Panc1 (cell line): Measurements from ENCODE around the gene LDLRAP1. TPM values are rescaled to one million over a fixed set of nuclear protein-coding genes. Genes with fewer than 3 reads are reported as not detected.

Experiments used
- ATAC-seq: fragments of 200-7000 bp; cut with Tn5 transposase; 2 replicates; pipeline ENCODE4 v1.9.1; 2020; ENCODE audit warnings: mild to moderate bottlenecking, moderate library complexity
- BruUV-seq: library from RNA; stranded (reverse); fragments of 400-500 nt; replicated peaks from 2 replicates; lab custom pipeline; 2021; lab: Mats Ljungman, UMichigan
- CTCF ChIA-PET: fragments of 300-600 bp; sonication (Branson Sonifier 250); formaldehyde crosslinking; loops from one replicate; lab custom pipeline; 2022; ENCODE audit warnings: antibody characterized with exemption; lab: Charles Lee
- POLR2A ChIA-PET: fragments of 300-600 bp; sonication (Branson Sonifier 250); formaldehyde crosslinking; loops from one replicate; lab custom pipeline; 2022; ENCODE audit warnings: antibody characterized with exemption; lab: Charles Lee
- DNase-seq: peaks from one replicate; pipeline ENCODE4 v3.0.0-alpha.2; 2010; ENCODE audit warnings: low read depth, low spot score
- H3K27ac ChIP-seq: 2 replicates; pipeline ENCODE4 v1.5.1; 2011; ENCODE audit warnings: mild to moderate bottlenecking, low read length, inconsistent platforms
- H3K27me3 ChIP-seq: fragments of 200-500 bp; sonication (Bioruptor generic); 2 replicates; pipeline ENCODE4 v1.6.0; 2014; ENCODE audit warnings: low read length, inconsistent platforms; ENCODE audit not compliant: control insufficient read depth, insufficient read depth
- H3K36me3 ChIP-seq: fragments of 200-500 bp; sonication (Bioruptor generic); 2 replicates; pipeline ENCODE4 v1.5.1; 2014; ENCODE audit warnings: inconsistent platforms, mild to moderate bottlenecking, low read length, moderate library complexity; ENCODE audit not compliant: control insufficient read depth, insufficient read depth
- H3K4me1 ChIP-seq: 2 replicates; pipeline ENCODE4 v1.5.1; 2011; ENCODE audit warnings: inconsistent platforms, mild to moderate bottlenecking, low read length, moderate library complexity; ENCODE audit not compliant: control insufficient read depth, insufficient read depth
- H3K4me3 ChIP-seq, 2 experiments: 2 replicates each; pipeline ENCODE4 v1.5.1; 2011 to 2012; ENCODE audit warnings: low read depth in 2 of 2, low read length in 2 of 2, mild to moderate bottlenecking in 2 of 2, inconsistent platforms in 1 of 2, moderate library complexity in 1 of 2
- H3K9me3 ChIP-seq: fragments of 200-500 bp; sonication (Bioruptor generic); 2 replicates; pipeline ENCODE4 v1.5.1; 2014; ENCODE audit warnings: low read depth, mild to moderate bottlenecking, inconsistent platforms, low read length, moderate library complexity; ENCODE audit not compliant: control insufficient read depth, insufficient read depth
- POLR2AphosphoS5 ChIP-seq: IDR thresholded peaks from 2 replicates; pipeline ENCODE4 v1.6.1; 2012; ENCODE audit warnings: mild to moderate bottlenecking, low read depth, low read length, moderate library complexity
- SIN3A ChIP-seq: IDR thresholded peaks from 2 replicates; pipeline ENCODE4 v1.6.1; 2012; ENCODE audit warnings: low read depth, mild to moderate bottlenecking, low read length, moderate library complexity, borderline replicate concordance; ENCODE audit not compliant: insufficient read depth
- TCF7L2 ChIP-seq: IDR thresholded peaks from 2 replicates; pipeline ENCODE4 v1.6.1; 2011; ENCODE audit warnings: mild to moderate bottlenecking, low read depth, low read length, inconsistent platforms
- in situ Hi-C: cut with HindIII; loops from 2 replicates; pipeline ENCODE4 v1.10.0; 2016; ENCODE audit warnings: low sequenced_read_pairs, low pct_unique_long_range_greater_than_20kb
- intact Hi-C: fragments of 100-400 bp; cut with micrococcal nuclease; formaldehyde crosslinking; loops from one replicate; pipeline ENCODE4 v1.10.0; 2022; ENCODE audit not compliant: unreplicated experiment
- total RNA-seq: library from RNA; stranded (reverse); gene quantifications from one replicate; pipeline ENCODE4 v1.2.1, GENCODE V29; 2021; ENCODE audit not compliant: unreplicated experiment
- TF ChIP-seq, protein P1 (sequence below): fragments of 450-650 bp; IDR thresholded peaks from 2 replicates; pipeline ENCODE4 v1.5.1; 2017; ENCODE audit warnings: mild to moderate bottlenecking
- TF ChIP-seq, protein P2 (sequence below), 2 experiments: IDR thresholded peaks; 2 replicates each; pipeline ENCODE4 v1.6.1; 2011 to 2012; ENCODE audit warnings: low read depth in 2 of 2, control low read depth in 1 of 2, low read length in 1 of 2, mild to moderate bottlenecking in 1 of 2, moderate library complexity in 1 of 2; ENCODE audit not compliant: insufficient read depth in 1 of 2

Gene LDLRAP1
- total RNA-seq, 1 experiment from 2014 or later = 23.1 TPM

DNA sequence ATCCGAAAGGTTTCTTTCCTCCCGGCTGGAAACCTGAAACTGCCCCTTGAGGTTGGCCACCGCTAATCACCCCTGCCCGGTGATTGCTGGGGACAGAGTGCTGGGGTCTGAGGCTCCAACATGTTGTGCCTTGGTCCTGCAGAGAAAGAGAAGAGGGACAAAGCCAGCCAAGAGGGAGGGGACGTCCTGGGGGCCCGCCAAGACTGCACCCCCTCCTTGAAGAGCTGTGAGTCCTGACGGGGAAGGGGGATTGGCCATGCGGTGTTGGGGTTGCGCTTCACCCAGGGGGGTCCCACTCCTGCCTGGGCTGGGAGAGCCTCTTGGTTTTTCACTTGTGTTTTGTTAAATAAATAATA, 19.5 kb downstream of the LDLRAP1 start:
- BruUV-seq = no TSS peak
- no peaks in the 10 kb centered on the region for H3K36me3 ChIP-seq
- ChIA-PET CTCF (no interaction called here), POLR2A (no interaction called here)
- no peak for DNase-seq
- in situ Hi-C loops (no loop called here), intact Hi-C loops (no loop called here)
- no peaks in the 10 kb centered on the region for H3K27me3 ChIP-seq
- no peak overlapping the region for H3K4me3 ChIP-seq
- TF ChIP-seq SIN3A (no peak), POLR2AphosphoS5 (no peak), TCF7L2 (no peak)
- TF ChIP-seq, protein P1, sequence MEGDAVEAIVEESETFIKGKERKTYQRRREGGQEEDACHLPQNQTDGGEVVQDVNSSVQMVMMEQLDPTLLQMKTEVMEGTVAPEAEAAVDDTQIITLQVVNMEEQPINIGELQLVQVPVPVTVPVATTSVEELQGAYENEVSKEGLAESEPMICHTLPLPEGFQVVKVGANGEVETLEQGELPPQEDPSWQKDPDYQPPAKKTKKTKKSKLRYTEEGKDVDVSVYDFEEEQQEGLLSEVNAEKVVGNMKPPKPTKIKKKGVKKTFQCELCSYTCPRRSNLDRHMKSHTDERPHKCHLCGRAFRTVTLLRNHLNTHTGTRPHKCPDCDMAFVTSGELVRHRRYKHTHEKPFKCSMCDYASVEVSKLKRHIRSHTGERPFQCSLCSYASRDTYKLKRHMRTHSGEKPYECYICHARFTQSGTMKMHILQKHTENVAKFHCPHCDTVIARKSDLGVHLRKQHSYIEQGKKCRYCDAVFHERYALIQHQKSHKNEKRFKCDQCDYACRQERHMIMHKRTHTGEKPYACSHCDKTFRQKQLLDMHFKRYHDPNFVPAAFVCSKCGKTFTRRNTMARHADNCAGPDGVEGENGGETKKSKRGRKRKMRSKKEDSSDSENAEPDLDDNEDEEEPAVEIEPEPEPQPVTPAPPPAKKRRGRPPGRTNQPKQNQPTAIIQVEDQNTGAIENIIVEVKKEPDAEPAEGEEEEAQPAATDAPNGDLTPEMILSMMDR = no peak
- TF ChIP-seq, protein P2, sequence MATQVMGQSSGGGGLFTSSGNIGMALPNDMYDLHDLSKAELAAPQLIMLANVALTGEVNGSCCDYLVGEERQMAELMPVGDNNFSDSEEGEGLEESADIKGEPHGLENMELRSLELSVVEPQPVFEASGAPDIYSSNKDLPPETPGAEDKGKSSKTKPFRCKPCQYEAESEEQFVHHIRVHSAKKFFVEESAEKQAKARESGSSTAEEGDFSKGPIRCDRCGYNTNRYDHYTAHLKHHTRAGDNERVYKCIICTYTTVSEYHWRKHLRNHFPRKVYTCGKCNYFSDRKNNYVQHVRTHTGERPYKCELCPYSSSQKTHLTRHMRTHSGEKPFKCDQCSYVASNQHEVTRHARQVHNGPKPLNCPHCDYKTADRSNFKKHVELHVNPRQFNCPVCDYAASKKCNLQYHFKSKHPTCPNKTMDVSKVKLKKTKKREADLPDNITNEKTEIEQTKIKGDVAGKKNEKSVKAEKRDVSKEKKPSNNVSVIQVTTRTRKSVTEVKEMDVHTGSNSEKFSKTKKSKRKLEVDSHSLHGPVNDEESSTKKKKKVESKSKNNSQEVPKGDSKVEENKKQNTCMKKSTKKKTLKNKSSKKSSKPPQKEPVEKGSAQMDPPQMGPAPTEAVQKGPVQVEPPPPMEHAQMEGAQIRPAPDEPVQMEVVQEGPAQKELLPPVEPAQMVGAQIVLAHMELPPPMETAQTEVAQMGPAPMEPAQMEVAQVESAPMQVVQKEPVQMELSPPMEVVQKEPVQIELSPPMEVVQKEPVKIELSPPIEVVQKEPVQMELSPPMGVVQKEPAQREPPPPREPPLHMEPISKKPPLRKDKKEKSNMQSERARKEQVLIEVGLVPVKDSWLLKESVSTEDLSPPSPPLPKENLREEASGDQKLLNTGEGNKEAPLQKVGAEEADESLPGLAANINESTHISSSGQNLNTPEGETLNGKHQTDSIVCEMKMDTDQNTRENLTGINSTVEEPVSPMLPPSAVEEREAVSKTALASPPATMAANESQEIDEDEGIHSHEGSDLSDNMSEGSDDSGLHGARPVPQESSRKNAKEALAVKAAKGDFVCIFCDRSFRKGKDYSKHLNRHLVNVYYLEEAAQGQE (IDR thresholded peaks at IDR 0.05; ENCODE audit: insufficient read depth in 1 of 2, low read depth in 2 of 2, low read length in 1 of 2) = no peak
- no peak overlapping the region for H3K27ac ChIP-seq
- no peak for ATAC-seq
- H3K4me1 ChIP-seq = peaks cover 2% of the 10 kb centered on the region
- H3K9me3 ChIP-seq = no peaks in the 10 kb centered on the region

DNA sequence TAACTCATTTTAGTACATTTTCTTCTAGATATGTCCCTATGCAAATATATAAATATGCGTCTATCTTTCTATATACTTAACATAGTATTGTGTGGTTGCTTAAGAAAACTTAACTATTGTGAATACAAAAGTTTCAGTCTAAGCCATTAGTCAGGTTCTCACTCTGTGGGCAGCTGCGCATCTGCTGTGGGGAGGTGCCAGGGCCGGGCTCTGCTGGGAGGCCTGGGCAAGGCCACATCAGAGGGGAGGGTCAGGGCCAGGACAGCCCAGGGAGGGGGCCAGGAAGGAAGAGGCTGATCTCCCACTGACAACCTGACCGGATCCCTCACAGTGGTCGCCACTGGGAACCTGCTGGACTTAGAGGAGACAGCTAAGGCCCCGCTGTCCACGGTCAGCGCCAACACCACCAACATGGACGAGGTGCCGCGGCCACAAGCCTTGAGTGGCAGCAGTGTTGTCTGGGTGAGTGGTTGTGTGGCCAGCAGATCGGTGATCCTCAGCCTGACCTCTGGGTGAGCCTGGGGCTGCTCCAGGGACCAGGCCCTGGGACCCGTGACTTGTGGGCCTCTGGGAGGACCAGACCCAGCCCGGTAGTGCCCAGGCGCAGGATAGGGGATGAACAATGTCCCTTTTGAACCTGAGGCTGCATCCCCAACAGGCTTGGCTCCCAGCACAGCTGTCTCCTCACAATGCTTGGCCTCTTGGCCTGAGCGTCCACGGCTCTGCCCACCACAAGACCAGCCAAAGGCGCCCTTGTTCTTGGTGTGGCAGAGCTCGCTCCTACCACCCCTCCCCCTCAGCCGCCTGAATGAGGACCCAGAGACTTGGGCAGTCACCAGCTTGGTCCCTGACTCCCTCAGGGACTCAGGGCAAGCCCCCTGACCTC, 20.2 kb downstream of the LDLRAP1 start:
- Histone ChIP-seq H3K36me3 (no peaks in the 10 kb centered on the region), H3K9me3 (no peaks in the 10 kb centered on the region), H3K27me3 (no peaks in the 10 kb centered on the region), H3K4me1 (peaks cover 8% of the 10 kb centered on the region), H3K4me3 (no peak overlapping the region), H3K27ac (no peak overlapping the region)
- BruUV-seq = no TSS peak
- TF ChIP-seq SIN3A = no peak
- no peak for TF ChIP-seq TCF7L2
- TF ChIP-seq, protein P2 (IDR thresholded peaks at IDR 0.05; ENCODE audit: insufficient read depth in 1 of 2, low read depth in 2 of 2, low read length in 1 of 2) = no peak
- TF ChIP-seq POLR2AphosphoS5 = no peak
- TF ChIP-seq, protein P1 = no peak
- POLR2A ChIA-PET = no interaction called here
- ATAC-seq = no peak
- in situ Hi-C loops (no loop called here), intact Hi-C loops (no loop called here)
- CTCF ChIA-PET = interaction anchor here (0.6 kb wide), 1 partner anchor 10 kb away, joined by 3 read pairs; no protein-coding TSS in a partner anchor
- DNase-seq = no peak
